HG03095 (cell line): ENCODE results near the gene FOXO6.
A peak's percentile ranks its signal among the peaks of the same experiment; 100 is the strongest.

Source experiments
- ATAC-seq: cut with Tn5 transposase; IDR thresholded peaks from one replicate; pipeline ENCODE4 v1.9.1; 2021; ENCODE audit warnings: moderate library complexity; ENCODE audit not compliant: unreplicated experiment

Gene FOXO6

DNA sequence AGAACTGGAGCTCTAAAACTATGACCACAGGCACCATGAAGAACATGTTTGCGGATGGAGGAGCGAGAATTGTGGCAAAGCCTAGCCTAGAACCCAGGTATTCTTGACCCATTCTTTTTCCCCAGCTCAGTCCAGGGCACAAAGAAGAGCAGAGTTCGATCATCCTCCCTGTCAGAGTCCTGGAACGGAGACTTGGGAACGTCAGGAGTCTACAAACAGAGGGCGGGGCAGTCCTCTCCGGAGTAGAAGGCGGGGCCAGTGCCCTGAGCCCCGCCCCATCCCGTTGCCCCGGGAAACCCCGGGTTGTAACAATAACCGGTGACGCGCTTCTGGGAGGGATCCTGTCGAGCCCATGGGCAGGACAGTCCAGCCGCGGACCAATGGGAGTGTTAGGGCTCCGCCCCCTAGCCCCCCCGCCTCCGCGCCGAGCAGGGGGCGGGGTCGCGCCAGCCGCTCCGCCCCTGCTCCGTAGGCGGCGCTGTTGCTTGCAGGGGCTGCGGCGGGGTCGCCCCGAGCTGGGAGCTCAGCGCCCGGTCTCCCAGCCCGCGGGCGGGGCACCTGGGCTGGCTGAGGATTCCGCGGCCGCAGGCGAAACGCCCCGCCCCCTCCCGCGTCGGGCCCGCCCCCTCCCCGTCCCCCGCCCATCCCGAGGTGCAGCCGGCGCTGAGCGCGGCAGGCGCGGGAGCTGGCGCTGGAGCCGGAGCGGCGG lies at the start of gene FOXO6:
FOXO6 (plus strand) TSS at position 649 of the 709 bp plus-strand sequence.
- peak; percentile 89 for ATAC-seq

DNA sequence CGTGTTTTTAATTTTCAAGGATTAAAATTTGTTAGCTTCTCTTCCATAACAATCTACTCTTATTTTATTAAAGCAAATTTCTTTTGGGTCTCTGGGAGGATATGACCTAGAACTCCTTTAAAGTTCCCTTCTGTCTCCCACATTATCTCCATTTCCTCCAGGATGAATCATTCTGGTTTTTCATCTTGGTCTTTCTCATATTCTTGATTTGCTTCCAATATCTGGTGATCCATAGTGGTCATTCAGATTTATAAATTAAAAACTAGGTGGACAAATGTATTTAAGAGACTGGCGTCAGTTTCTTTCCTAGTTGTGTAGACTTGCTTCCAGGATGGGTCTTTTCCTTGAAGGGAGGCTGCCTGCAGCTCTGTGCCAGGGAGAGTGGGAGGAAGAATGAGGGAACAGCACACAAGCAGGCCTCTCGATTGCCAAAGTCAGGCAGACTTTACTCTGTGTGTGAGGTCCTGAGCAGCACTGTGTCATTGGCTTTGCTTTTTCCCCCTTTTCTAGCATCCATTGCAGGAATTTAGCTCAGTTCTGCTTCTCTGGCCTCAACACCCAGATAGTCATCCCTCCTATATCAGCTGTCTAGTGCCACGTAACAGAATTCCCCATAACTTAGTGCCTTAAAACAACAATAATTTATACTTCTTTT lies 48.1 kb upstream of the FOXO6 start:
- no peak for ATAC-seq

DNA sequence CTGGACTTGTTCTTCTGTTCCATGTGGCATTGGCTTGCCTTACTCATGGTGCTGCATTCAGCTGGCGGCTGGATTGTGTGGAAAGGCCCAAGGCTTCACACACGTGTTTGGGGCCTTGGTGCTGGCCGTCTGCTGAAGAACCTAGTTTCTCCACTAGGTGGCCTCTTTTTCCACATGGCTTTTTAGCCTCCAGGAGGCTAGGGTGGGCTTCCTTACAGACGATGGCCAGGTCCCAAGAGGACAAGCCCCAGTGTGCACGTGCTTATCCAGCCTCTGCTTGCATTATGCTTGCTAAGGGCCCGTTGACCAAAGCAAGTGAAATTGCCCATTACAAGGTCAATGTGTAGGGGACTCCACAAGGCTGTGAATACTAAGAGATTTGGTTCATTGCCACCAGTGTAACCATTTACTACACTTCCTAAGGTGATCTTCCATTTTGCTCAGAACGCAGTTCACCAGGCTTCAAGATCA lies 47.5 kb upstream of the FOXO6 start:
- ATAC-seq: no peak

- ATAC-seq: no peak
Measured at GRCh38 chr1:41314376-41315145, 46.7 kb upstream of the FOXO6 start.

GRCh38 chr1:41315146-41315822 lies 46.0 kb upstream of the FOXO6 start:
- ATAC-seq: no peak

- no peak for ATAC-seq
Measured at GRCh38 chr1:41315871-41316270, 45.4 kb upstream of the FOXO6 start.

GRCh38 chr1:41317361-41317760 lies 43.9 kb upstream of the FOXO6 start:
- no peak for ATAC-seq

DNA sequence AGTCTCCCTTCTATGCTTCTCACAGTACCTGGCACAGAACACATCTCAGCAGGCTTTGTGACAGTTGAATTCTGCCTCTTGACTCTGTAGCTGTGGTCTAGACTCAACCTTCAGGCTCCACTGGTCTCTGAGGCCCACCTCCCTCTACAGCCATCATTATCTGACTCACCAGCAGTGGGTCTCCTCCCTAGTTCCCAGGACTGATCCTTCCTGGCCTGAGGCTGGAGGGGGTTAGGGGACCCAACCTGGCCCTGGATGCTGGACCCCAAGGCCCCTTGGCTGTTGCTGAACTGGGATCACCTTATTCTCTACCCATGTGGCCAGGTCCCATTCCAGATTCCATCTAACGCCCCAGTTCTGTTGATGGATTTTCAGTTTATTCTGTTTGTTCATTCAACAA lies 43.1 kb upstream of the FOXO6 start:
- no peak for ATAC-seq

DNA sequence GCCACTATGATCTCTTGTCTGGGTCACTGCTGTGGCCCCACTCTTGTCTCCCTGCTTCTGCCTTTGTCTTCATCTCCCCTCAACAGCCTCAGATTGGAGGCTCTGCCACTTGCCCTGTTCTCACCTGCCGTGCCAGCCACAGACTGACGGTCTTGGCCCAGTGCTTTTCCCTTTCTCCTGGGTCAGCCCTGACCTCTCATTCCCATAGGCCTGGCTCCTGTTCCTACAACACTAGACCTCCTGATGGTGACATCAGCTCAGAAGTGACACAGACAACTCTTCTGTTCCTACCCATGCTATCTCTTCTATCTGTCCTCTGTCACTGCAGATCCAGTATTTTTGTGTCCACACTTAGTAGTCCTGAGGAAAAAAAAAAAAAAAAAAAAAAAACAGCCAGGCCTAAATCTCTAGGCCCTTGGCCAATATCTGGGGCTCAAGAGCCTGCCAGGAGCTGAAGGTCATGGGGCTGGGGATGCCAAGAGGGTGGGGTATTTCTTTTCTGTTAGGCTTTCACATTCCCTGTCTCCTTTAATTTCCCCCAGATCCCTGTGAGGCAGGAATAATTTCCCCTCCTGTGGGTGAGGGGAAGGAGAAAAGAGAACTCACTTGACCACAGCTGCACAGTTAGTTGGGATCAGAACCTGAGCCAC lies 42.0 kb upstream of the FOXO6 start:
- no peak for ATAC-seq

GRCh38 chr1:41319807-41320711 lies 41.2 kb upstream of the FOXO6 start:
- ATAC-seq: no peak

DNA sequence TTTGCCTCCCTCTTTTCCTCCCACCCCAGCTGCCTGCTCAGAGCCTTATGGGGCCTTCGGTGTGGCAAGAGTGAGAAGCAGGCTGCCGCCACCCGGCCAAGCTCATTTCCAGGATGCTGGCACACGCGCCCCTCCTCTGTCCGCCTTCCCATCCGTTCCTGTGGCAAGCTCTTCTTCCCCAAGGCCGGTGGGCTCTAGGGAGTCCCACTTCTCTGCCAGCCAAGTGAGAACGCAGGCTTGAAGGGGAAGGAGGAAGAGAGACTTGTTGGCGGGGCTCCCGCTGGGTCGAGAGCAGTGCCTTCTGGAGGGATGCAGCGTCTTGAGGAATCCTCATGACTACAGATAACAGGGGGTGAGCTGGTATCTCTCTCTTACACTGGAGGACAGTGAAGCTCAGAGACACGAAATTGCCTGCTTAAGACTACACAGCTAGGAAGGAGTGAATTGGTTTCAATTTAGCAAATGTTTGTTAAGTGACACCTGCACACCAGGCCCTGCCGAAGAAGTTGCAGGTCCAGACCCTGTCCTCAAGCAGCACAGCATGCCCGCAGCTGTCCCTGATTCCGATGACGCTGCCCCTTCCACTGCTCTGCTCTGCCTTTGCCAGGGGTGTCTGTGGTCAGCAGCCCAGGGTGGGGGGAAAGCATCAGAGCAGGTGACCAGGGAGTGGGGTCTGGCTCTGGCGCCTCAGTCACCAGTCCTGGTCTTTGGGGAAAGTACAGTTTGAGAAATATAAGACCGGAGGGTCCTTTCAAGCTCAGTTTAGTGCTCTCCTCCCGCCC lies 40.1 kb upstream of the FOXO6 start:
- no peak for ATAC-seq

GRCh38 chr1:41322101-41322661 lies 39.1 kb upstream of the FOXO6 start:
- ATAC-seq: no peak

DNA sequence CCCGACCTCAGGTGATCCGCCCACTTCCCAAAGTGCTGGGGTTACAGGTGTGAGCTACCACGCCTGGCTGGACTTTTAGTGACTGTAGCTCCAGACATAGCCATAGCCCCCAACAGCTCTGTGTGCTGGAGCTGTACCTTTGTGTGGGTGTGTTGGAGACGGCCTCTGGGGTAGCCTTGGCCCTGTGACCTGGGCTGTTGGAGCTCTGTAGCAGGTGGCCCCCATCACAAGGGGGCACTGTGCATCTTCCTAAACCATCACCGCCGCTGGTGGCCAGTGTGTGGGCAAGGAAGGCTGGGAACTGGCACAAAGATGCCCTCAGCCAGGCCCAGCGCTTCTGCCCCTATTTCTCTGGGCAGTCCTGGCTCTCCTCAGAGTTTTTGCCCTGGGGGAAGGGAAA lies 38.4 kb upstream of the FOXO6 start:
- no peak for ATAC-seq

- ATAC-seq: no peak
Measured at GRCh38 chr1:41323243-41323642, 38.0 kb upstream of the FOXO6 start.

- no peak for ATAC-seq
Measured at GRCh38 chr1:41325801-41326200, 35.4 kb upstream of the FOXO6 start.

- ATAC-seq: no peak
Measured at GRCh38 chr1:41327383-41327999, 33.7 kb upstream of the FOXO6 start.

GRCh38 chr1:41328001-41328615 lies 33.1 kb upstream of the FOXO6 start:
- ATAC-seq: no peak
